ENCODE data around the gene NUTM1. TPM values are rescaled to one million over a fixed set of nuclear protein-coding genes. Genes with fewer than 3 reads are reported as not detected.

NUTM1 gene
- total and polyA plus RNA-seq, 2 donors from 2014 or later = not detected

GRCh38 chr15:34354286-34354685 lies 11.2 kb downstream of the NUTM1 start:
- Histone ChIP-seq H3K9ac (ENCODE audit: low read length in 3 of 3) (no peak overlapping the region), H3K9me3 (ENCODE audit: control insufficient read depth in 2 of 3, insufficient read depth in 1 of 3, low read length in 3 of 3) (no peaks in the 10 kb centered on the region), H3K27me3 (ENCODE audit: control insufficient read depth, insufficient read depth, low read length) (no peaks in the 10 kb centered on the region), H3K4me3 (ENCODE audit: low read length in 3 of 3) (no peak overlapping the region), H3K27ac (ENCODE audit: low read depth in 2 of 2, low read length in 2 of 2) (no peak overlapping the region), H3K4me1 (ENCODE audit: control insufficient read depth in 2 of 3, insufficient read depth in 2 of 3, low read depth in 1 of 3, low read length in 3 of 3) (no peaks in the 10 kb centered on the region), H3K36me3 (ENCODE audit: control insufficient read depth in 2 of 3, insufficient read depth in 3 of 3, low read length in 3 of 3) (no peaks in the 10 kb centered on the region)
- TF ChIP-seq, protein P1, sequence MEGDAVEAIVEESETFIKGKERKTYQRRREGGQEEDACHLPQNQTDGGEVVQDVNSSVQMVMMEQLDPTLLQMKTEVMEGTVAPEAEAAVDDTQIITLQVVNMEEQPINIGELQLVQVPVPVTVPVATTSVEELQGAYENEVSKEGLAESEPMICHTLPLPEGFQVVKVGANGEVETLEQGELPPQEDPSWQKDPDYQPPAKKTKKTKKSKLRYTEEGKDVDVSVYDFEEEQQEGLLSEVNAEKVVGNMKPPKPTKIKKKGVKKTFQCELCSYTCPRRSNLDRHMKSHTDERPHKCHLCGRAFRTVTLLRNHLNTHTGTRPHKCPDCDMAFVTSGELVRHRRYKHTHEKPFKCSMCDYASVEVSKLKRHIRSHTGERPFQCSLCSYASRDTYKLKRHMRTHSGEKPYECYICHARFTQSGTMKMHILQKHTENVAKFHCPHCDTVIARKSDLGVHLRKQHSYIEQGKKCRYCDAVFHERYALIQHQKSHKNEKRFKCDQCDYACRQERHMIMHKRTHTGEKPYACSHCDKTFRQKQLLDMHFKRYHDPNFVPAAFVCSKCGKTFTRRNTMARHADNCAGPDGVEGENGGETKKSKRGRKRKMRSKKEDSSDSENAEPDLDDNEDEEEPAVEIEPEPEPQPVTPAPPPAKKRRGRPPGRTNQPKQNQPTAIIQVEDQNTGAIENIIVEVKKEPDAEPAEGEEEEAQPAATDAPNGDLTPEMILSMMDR (IDR thresholded peaks at IDR 0.05; ENCODE audit: borderline replicate concordance, extremely low read depth, insufficient read depth) = no peak
- FAIRE-seq (no peak), DNase-seq (no peak)
- intact Hi-C loops (cut with DNase I) = no loop called here

DNA sequence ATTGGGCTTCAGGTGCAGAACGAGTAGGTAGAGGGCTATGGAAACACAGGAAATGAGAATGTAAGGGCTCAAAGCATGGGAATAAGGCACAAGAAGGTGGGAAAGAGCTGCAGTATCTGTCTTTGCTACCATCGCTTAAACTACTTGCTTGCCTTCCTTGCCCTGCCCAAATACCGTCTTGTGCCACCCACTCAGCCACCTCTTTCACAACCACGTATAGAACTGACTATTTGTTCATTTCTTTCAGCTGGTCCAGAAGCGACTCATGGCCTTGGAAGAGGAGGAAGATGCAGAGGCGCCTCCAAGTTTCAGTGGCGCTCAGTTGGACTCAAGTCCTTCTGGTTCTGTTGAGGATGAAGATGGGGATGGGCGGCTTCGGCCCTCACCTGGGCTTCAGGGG lies 12.1 kb downstream of the NUTM1 start:
- H3K36me3 ChIP-seq (ENCODE audit: control insufficient read depth in 2 of 3, insufficient read depth in 3 of 3, low read length in 3 of 3) = no peaks in the 10 kb centered on the region
- TF ChIP-seq, protein P1 (IDR thresholded peaks at IDR 0.05; ENCODE audit: borderline replicate concordance, extremely low read depth, insufficient read depth) = no peak
- no peak for DNase-seq
- H3K4me1 ChIP-seq (ENCODE audit: control insufficient read depth in 2 of 3, insufficient read depth in 2 of 3, low read depth in 1 of 3, low read length in 3 of 3) = no peaks in the 10 kb centered on the region
- FAIRE-seq = no peak
- no peak overlapping the region for H3K27ac ChIP-seq (ENCODE audit: low read depth in 2 of 2, low read length in 2 of 2)
- H3K9me3 ChIP-seq (ENCODE audit: control insufficient read depth in 2 of 3, insufficient read depth in 1 of 3, low read length in 3 of 3) = no peaks in the 10 kb centered on the region
- H3K9ac ChIP-seq (ENCODE audit: low read length in 3 of 3) = no peak overlapping the region
- no peak overlapping the region for H3K4me3 ChIP-seq (ENCODE audit: low read length in 3 of 3)
- intact Hi-C loops (cut with DNase I) = no loop called here
- no peaks in the 10 kb centered on the region for H3K27me3 ChIP-seq (ENCODE audit: control insufficient read depth, insufficient read depth, low read length)

DNA sequence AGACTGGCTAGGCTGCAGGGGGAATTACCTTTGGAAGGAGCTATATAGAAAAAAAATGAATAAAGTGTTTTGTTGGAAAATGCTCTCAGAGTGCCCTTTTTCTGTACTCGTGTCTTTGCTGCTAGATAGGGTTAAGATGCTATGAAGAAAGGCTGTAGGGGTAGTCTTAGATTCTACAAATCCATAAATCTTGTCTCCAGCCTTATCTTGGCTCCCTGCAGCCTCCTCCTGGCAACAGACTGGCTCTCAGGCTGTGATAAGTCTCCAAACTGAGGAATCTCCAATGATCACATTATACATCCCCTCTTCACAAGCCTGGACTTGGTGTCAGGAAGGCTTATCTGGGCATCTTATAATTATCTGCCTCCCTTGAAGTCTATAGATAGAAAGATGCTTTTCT lies 14.5 kb downstream of the NUTM1 start:
- H3K27ac ChIP-seq (ENCODE audit: low read depth in 2 of 2, low read length in 2 of 2) = no peak overlapping the region
- no peak overlapping the region for H3K9ac ChIP-seq (ENCODE audit: low read length in 3 of 3)
- no peaks in the 10 kb centered on the region for H3K9me3 ChIP-seq (ENCODE audit: control insufficient read depth in 2 of 3, insufficient read depth in 1 of 3, low read length in 3 of 3)
- DNase-seq (no peak), FAIRE-seq (no peak)
- no peak overlapping the region for H3K4me3 ChIP-seq (ENCODE audit: low read length in 3 of 3)
- no peaks in the 10 kb centered on the region for H3K27me3 ChIP-seq (ENCODE audit: control insufficient read depth, insufficient read depth, low read length)
- intact Hi-C loops (cut with DNase I) = no loop called here
- no peaks in the 10 kb centered on the region for H3K36me3 ChIP-seq (ENCODE audit: control insufficient read depth in 2 of 3, insufficient read depth in 3 of 3, low read length in 3 of 3)
- TF ChIP-seq, protein P1 (IDR thresholded peaks at IDR 0.05; ENCODE audit: borderline replicate concordance, extremely low read depth, insufficient read depth) = no peak
- no peaks in the 10 kb centered on the region for H3K4me1 ChIP-seq (ENCODE audit: control insufficient read depth in 2 of 3, insufficient read depth in 2 of 3, low read depth in 1 of 3, low read length in 3 of 3)

GRCh38 chr15:34358367-34358766 lies 15.3 kb downstream of the NUTM1 start:
- FAIRE-seq (no peak), DNase-seq (no peak)
- H3K4me3 ChIP-seq (ENCODE audit: low read length in 3 of 3) = no peak overlapping the region
- intact Hi-C loops (cut with DNase I) = no loop called here
- TF ChIP-seq, protein P1 (IDR thresholded peaks at IDR 0.05; ENCODE audit: borderline replicate concordance, extremely low read depth, insufficient read depth) = no peak
- H3K27ac ChIP-seq (ENCODE audit: low read depth in 2 of 2, low read length in 2 of 2) = no peak overlapping the region
- no peaks in the 10 kb centered on the region for H3K9me3 ChIP-seq (ENCODE audit: control insufficient read depth in 2 of 3, insufficient read depth in 1 of 3, low read length in 3 of 3)
- H3K36me3 ChIP-seq (ENCODE audit: control insufficient read depth in 2 of 3, insufficient read depth in 3 of 3, low read length in 3 of 3) = no peaks in the 10 kb centered on the region
- H3K27me3 ChIP-seq (ENCODE audit: control insufficient read depth, insufficient read depth, low read length) = no peaks in the 10 kb centered on the region
- no peak overlapping the region for H3K9ac ChIP-seq (ENCODE audit: low read length in 3 of 3)
- H3K4me1 ChIP-seq (ENCODE audit: control insufficient read depth in 2 of 3, insufficient read depth in 2 of 3, low read depth in 1 of 3, low read length in 3 of 3) = no peaks in the 10 kb centered on the region
